Breast epithelium (tissue), 4 donors: Measurements from ENCODE around the gene RASL10B. TPM values are rescaled to one million over a fixed set of nuclear protein-coding genes. Genes with fewer than 3 reads are reported as not detected.

Experiments used
- DNase-seq, 2 donors: peaks; one replicate each; pipeline ENCODE4 v3.0.0-alpha.2; 2019; ENCODE audit warnings: low spot score in 2 of 2
- H3K27ac ChIP-seq, 2 donors: fragments of 200-600 bp; sonication (generic) in 1 of 2; one replicate each; pipeline ENCODE4 v1.5.1; 2016 to 2019; ENCODE audit warnings: mild to moderate bottlenecking in 1 of 2
- H3K27me3 ChIP-seq, 2 donors: fragments of 200-600 bp; sonication (generic) in 1 of 2; one replicate each; pipeline versions ENCODE4 v1.5.1 to v1.6.0; 2017 to 2019; ENCODE audit warnings: control low read depth in 1 of 2, mild to moderate bottlenecking in 1 of 2
- H3K36me3 ChIP-seq: fragments of 200-600 bp; one replicate; pipeline ENCODE4 v1.5.1; 2019
- H3K4me1 ChIP-seq, 2 donors: fragments of 200-600 bp; sonication (generic); one replicate each; pipeline ENCODE4 v1.5.1; 2016 to 2019; ENCODE audit warnings: control low read depth in 1 of 2
- H3K4me3 ChIP-seq, 3 donors: fragments of 200-600 bp; sonication (generic); 1 replicate in 2 of 3; 2 replicates in 1 of 3; pipeline ENCODE4 v1.5.1; 2016 to 2019; ENCODE audit warnings: mild to moderate bottlenecking in 3 of 3, moderate library complexity in 2 of 3
- H3K9me3 ChIP-seq, 2 donors: fragments of 200-600 bp; sonication (generic) in 1 of 2; one replicate each; pipeline ENCODE4 v1.5.1; 2016 to 2019; ENCODE audit warnings: control low read depth in 1 of 2
- CTCF ChIP-seq, 3 donors: fragments of 450-650 bp; IDR thresholded peaks; one replicate each; pipeline ENCODE4 v1.5.1; 2016 to 2017; ENCODE audit warnings: antibody characterized with exemption in 3 of 3, mild to moderate bottlenecking in 3 of 3, moderate library complexity in 3 of 3
- POLR2A ChIP-seq: fragments of 450-650 bp; IDR thresholded peaks from one replicate; pipeline ENCODE4 v1.6.1; 2016; ENCODE audit warnings: antibody characterized with exemption, mild to moderate bottlenecking, moderate library complexity
- POLR2AphosphoS5 ChIP-seq, 3 donors: sonication (generic); formaldehyde crosslinking; IDR thresholded peaks; one replicate each; pipeline ENCODE4 v1.6.1; 2017; ENCODE audit warnings: antibody characterized with exemption in 3 of 3
- intact Hi-C: fragments of 100-400 bp; cut with DNase I; formaldehyde crosslinking; loops from one replicate; pipeline ENCODE4 v1.15.1; 2023; ENCODE audit warnings: low total_unique reads
- total RNA-seq, 3 donors: library from RNA; depleted of rRNA; stranded (reverse); fragments of >200 nt; gene quantifications; one replicate each; pipeline ENCODE4 v1.1.0, GENCODE V29; 2016

RASL10B gene
- total RNA-seq, 3 donors from 2014 or later, result 5.9 to 27.8 (median 11.1) TPM

- intact Hi-C loops, result no loop called here
- Histone ChIP-seq H3K36me3 (no peaks in the 10 kb centered on the region), H3K27me3 (no peaks in the 10 kb centered on the region), H3K27ac (no peak overlapping the region), H3K4me1 (no peaks in the 10 kb centered on the region), H3K9me3 (no peaks in the 10 kb centered on the region), H3K4me3 (no peak overlapping the region)
- DNase-seq, result no peak
- TF ChIP-seq POLR2AphosphoS5 (IDR thresholded peaks at IDR 0.05) (no peak), POLR2A (no peak), CTCF (IDR thresholded peaks at IDR 0.05) (no peak)
Measured at GRCh38 chr17:35705230-35705629, 26.2 kb upstream of the RASL10B start.

GRCh38 chr17:35705705-35706104, 25.7 kb upstream of the RASL10B start:
- H3K36me3 ChIP-seq, result no peaks in the 10 kb centered on the region
- H3K4me1 ChIP-seq, result no peaks in the 10 kb centered on the region
- intact Hi-C loops, result no loop called here
- no peak overlapping the region for H3K4me3 ChIP-seq
- no peak for TF ChIP-seq POLR2AphosphoS5 (IDR thresholded peaks at IDR 0.05)
- TF ChIP-seq CTCF (IDR thresholded peaks at IDR 0.05), result no peak
- H3K9me3 ChIP-seq, result no peaks in the 10 kb centered on the region
- no peak for DNase-seq
- no peaks in the 10 kb centered on the region for H3K27me3 ChIP-seq
- H3K27ac ChIP-seq, result no peak overlapping the region

GRCh38 chr17:35708149-35708548, 23.3 kb upstream of the RASL10B start:
- H3K9me3 ChIP-seq, result no peaks in the 10 kb centered on the region
- TF ChIP-seq POLR2A (no peak), CTCF (IDR thresholded peaks at IDR 0.05) (no peak), POLR2AphosphoS5 (IDR thresholded peaks at IDR 0.05) (no peak)
- H3K27me3 ChIP-seq, result no peaks in the 10 kb centered on the region
- H3K4me1 ChIP-seq, result no peaks in the 10 kb centered on the region
- H3K27ac ChIP-seq, result no peak overlapping the region
- H3K4me3 ChIP-seq, result no peak overlapping the region
- H3K36me3 ChIP-seq, result no peaks in the 10 kb centered on the region
- intact Hi-C loops, result no loop called here
- no peak for DNase-seq

- Histone ChIP-seq H3K4me1 (no peaks in the 10 kb centered on the region), H3K27me3 (no peaks in the 10 kb centered on the region), H3K4me3 (no peak overlapping the region), H3K9me3 (no peaks in the 10 kb centered on the region), H3K36me3 (no peaks in the 10 kb centered on the region), H3K27ac (no peak overlapping the region)
- TF ChIP-seq CTCF (IDR thresholded peaks at IDR 0.05) (no peak), POLR2AphosphoS5 (IDR thresholded peaks at IDR 0.05) (no peak), POLR2A (no peak)
- DNase-seq, result no peak
- intact Hi-C loops, result no loop called here
Measured at GRCh38 chr17:35708951-35709350, 22.5 kb upstream of the RASL10B start.

GRCh38 chr17:35709874-35710273, 21.6 kb upstream of the RASL10B start:
- no peaks in the 10 kb centered on the region for H3K9me3 ChIP-seq
- no peak overlapping the region for H3K27ac ChIP-seq
- DNase-seq, result no peak
- H3K27me3 ChIP-seq, result no peaks in the 10 kb centered on the region
- no peaks in the 10 kb centered on the region for H3K36me3 ChIP-seq
- no peak for TF ChIP-seq POLR2A
- no peak for TF ChIP-seq CTCF (IDR thresholded peaks at IDR 0.05)
- no peak for TF ChIP-seq POLR2AphosphoS5 (IDR thresholded peaks at IDR 0.05)
- no peaks in the 10 kb centered on the region for H3K4me1 ChIP-seq
- H3K4me3 ChIP-seq, result no peak overlapping the region
- intact Hi-C loops, result no loop called here
